HCT116 (cell line): ENCODE data around the gene TPPP2. TPM values are rescaled to one million over a fixed set of nuclear protein-coding genes. Genes with fewer than 3 reads are reported as not detected.

Experiments
- ATAC-seq: fragments of 200-7000 bp; cut with Tn5 transposase; 2 replicates; pipeline ENCODE4 v1.9.1; 2020; ENCODE audit warnings: mild to moderate bottlenecking, moderate library complexity
- BruUV-seq: library from RNA; stranded (reverse); fragments of 400-500 nt; replicated peaks from 2 replicates; lab custom pipeline; 2021; lab: Mats Ljungman, UMichigan
- CTCF ChIA-PET: fragments of 300-600 bp; sonication (Branson Sonifier 250); formaldehyde crosslinking; loops from one replicate; lab custom pipeline; 2021; ENCODE audit warnings: antibody characterized with exemption; lab: Charles Lee
- POLR2A ChIA-PET: fragments of 300-600, 350-600 bp; sonication (Branson Sonifier 250); formaldehyde crosslinking; loops from one replicate; lab custom pipeline; 2021; ENCODE audit warnings: antibody characterized with exemption; lab: Charles Lee
- RAD21 ChIA-PET, 2 experiments: fragments of 300-600 bp; sonication (Branson Sonifier 250); formaldehyde crosslinking; loops; one replicate each; lab custom pipeline; 2023; ENCODE audit warnings: low total read pairs in 2 of 2; ENCODE audit not compliant: uncharacterized antibody in 2 of 2, unreplicated experiment in 2 of 2, low non-redundant PET in 1 of 2; lab: Charles Lee
- DNase-seq: peaks from one replicate; pipeline ENCODE4 v3.0.0-alpha.2; 2010; ENCODE audit warnings: low read depth, low spot score
- H2AFZ ChIP-seq: fragments of 200-600 bp; shearing (Covaris generic), sonication (generic); 2 replicates; pipeline ENCODE4 v1.6.1; 2017; ENCODE audit warnings: low read depth, mixed run types, mixed read lengths, antibody characterized with exemption, low read length; ENCODE audit not compliant: poor library complexity, severe bottlenecking
- H3K27ac ChIP-seq: 2 replicates; pipeline ENCODE4 v1.5.1; 2012; ENCODE audit warnings: low read depth, low read length
- H3K27me3 ChIP-seq: fragments of 200-600 bp; sonication (generic); 2 replicates; pipeline ENCODE4 v1.6.1; 2016; ENCODE audit warnings: mixed run types, low read length, mixed read lengths; ENCODE audit not compliant: insufficient read depth
- H3K36me3 ChIP-seq, 2 experiments: fragments of 200-500 bp in 1 of 2; fragments of 200-600 bp in 1 of 2; sonication (Bioruptor generic) in 1 of 2; sonication (generic) in 1 of 2; 2 replicates each; pipeline versions ENCODE4 v1.5.1 to v1.6.1; 2014 to 2016; ENCODE audit warnings: low read length in 2 of 2, inconsistent platforms in 1 of 2, mixed read lengths in 1 of 2, mixed run types in 1 of 2; ENCODE audit not compliant: insufficient read depth in 2 of 2, control insufficient read depth in 1 of 2
- H3K4me1 ChIP-seq, 2 experiments: fragments of 200-600 bp in 1 of 2; sonication (generic) in 1 of 2; 2 replicates each; pipeline versions ENCODE4 v1.5.1 to v1.6.1; 2012 to 2017; ENCODE audit warnings: low read length in 2 of 2, inconsistent platforms in 1 of 2, mild to moderate bottlenecking in 1 of 2, mixed read lengths in 1 of 2, mixed run types in 1 of 2, moderate library complexity in 1 of 2; ENCODE audit not compliant: insufficient read depth in 2 of 2, control insufficient read depth in 1 of 2
- H3K4me2 ChIP-seq: fragments of 200-600 bp; sonication (generic); 2 replicates; pipeline ENCODE4 v1.6.1; 2017; ENCODE audit warnings: mixed run types, low read length, mixed read lengths
- H3K4me3 ChIP-seq, 2 experiments: fragments of 200-600 bp in 1 of 2; sonication (generic) in 1 of 2; replicated peaks in 1 of 2; 2 replicates each; pipeline ENCODE4 v1.5.1; 2011 to 2016; ENCODE audit warnings: low read length in 2 of 2, control low read depth in 1 of 2, low read depth in 1 of 2, mild to moderate bottlenecking in 1 of 2, mixed read lengths in 1 of 2, mixed run types in 1 of 2
- H3K79me2 ChIP-seq: fragments of 200-600 bp; sonication (generic); 2 replicates; pipeline ENCODE4 v1.6.1; 2017; ENCODE audit warnings: mild to moderate bottlenecking, mixed run types, low read length, moderate library complexity, mixed read lengths; ENCODE audit not compliant: insufficient read depth
- H3K9ac ChIP-seq: fragments of 200-600 bp; sonication (generic); 2 replicates; pipeline ENCODE4 v1.6.1; 2016; ENCODE audit warnings: low read length, mixed read lengths
- H3K9me2 ChIP-seq: fragments of 200-600 bp; sonication (generic), shearing (Covaris generic); 2 replicates; pipeline ENCODE4 v1.6.1; 2017; ENCODE audit warnings: mixed run types, mild to moderate bottlenecking, moderate library complexity; ENCODE audit not compliant: insufficient read depth
- H3K9me3 ChIP-seq, 2 experiments: fragments of 200-500 bp in 1 of 2; fragments of 200-600 bp in 1 of 2; sonication (Bioruptor generic) in 1 of 2; sonication (generic) in 1 of 2; 2 replicates each; pipeline ENCODE4 v1.6.1; 2014 to 2017; ENCODE audit warnings: low read length in 2 of 2, mixed read lengths in 2 of 2, inconsistent platforms in 1 of 2, low read depth in 1 of 2, mild to moderate bottlenecking in 1 of 2, mixed run types in 1 of 2, moderate library complexity in 1 of 2; ENCODE audit not compliant: control insufficient read depth in 1 of 2, insufficient read depth in 1 of 2
- H4K20me1 ChIP-seq: fragments of 200-600 bp; sonication (generic), shearing (Covaris generic); 2 replicates; pipeline ENCODE4 v1.6.1; 2017; ENCODE audit warnings: mixed run types, mild to moderate bottlenecking, moderate library complexity; ENCODE audit not compliant: insufficient read depth
- ATF3 ChIP-seq: IDR thresholded peaks from 2 replicates; pipeline ENCODE4 v1.6.1; 2012
- CBX3 ChIP-seq: IDR thresholded peaks from 2 replicates; pipeline ENCODE4 v1.6.1; 2012; ENCODE audit warnings: low read depth
- EZH2 ChIP-seq: fragments of 200-600 bp; sonication (generic); IDR thresholded peaks from 2 replicates; pipeline ENCODE4 v1.6.1; 2017; ENCODE audit warnings: antibody characterized with exemption, mixed run types
- FOSL1 ChIP-seq: IDR thresholded peaks from 2 replicates; pipeline ENCODE4 v1.6.1; 2012; ENCODE audit warnings: low read depth
- POLR2AphosphoS5 ChIP-seq: IDR thresholded peaks from 2 replicates; pipeline ENCODE4 v1.6.1; 2011; ENCODE audit warnings: mild to moderate bottlenecking, low read depth, low read length, moderate library complexity
- SP1 ChIP-seq: IDR thresholded peaks from 2 replicates; pipeline ENCODE4 v1.6.1; 2012; ENCODE audit warnings: low read depth
- TCF7L2 ChIP-seq: IDR thresholded peaks from 2 replicates; pipeline ENCODE4 v1.7.0; 2011; ENCODE audit warnings: borderline replicate concordance, inconsistent platforms; ENCODE audit not compliant: insufficient read depth, insufficient read length; ENCODE audit errors: extremely low read depth
- ZBTB33 ChIP-seq: IDR thresholded peaks from 2 replicates; pipeline ENCODE4 v1.6.1; 2011; ENCODE audit warnings: mild to moderate bottlenecking, low read length, moderate library complexity; ENCODE audit not compliant: insufficient replicate concordance; ENCODE audit errors: extremely low read depth
- ZFX ChIP-seq: fragments of 450-650 bp; IDR thresholded peaks from 2 replicates; pipeline ENCODE4 v1.6.1; 2017
- intact Hi-C: fragments of 100-400 bp; cut with micrococcal nuclease; formaldehyde crosslinking; loops from 2 replicates; pipeline ENCODE4 v1.10.0; 2022
- total RNA-seq: library from RNA; stranded (reverse); gene quantifications from one replicate; pipeline ENCODE4 v1.2.1, GENCODE V29; 2021; ENCODE audit not compliant: unreplicated experiment

TPPP2 gene
- total RNA-seq, 1 experiment from 2014 or later = not detected

- TF ChIP-seq TCF7L2 (no peak), EZH2 (no peak), CBX3 (no peak), ATF3 (no peak), ZBTB33 (no peak), FOSL1 (no peak)
These were observed 6.0 kb upstream of the TPPP2 start (continued) for GRCh38 chr14:21023817-21024584.

- peak within 1 kb of the TSS; percentile 85 for H3K4me2 ChIP-seq
- intact Hi-C loops = no loop called here
- DNase-seq (no peak), ATAC-seq (peak; percentile 90)
- H2AFZ ChIP-seq = peak within 1 kb of the TSS; percentile 42
- no peaks in the 10 kb centered on the region for H3K27me3 ChIP-seq
- H4K20me1 ChIP-seq = no peaks in the 10 kb centered on the region
- no peaks in the 10 kb centered on the region for H3K9me3 ChIP-seq
- H3K9ac ChIP-seq = peak within 1 kb of the TSS; percentile 66
- no peaks in the 10 kb centered on the region for H3K79me2 ChIP-seq
- peak; percentile 91 for TF ChIP-seq TCF7L2
- TF ChIP-seq POLR2AphosphoS5 = 0 out of 2 replicates have a peak, but pooled peaks have one; percentile 40
- peak; percentile 61; the same call in 1 of the 2 replicates for TF ChIP-seq ZFX
- no peak for TF ChIP-seq SP1
- H3K36me3 ChIP-seq = no peaks in the 10 kb centered on the region
- ChIA-PET CTCF (interaction anchor here (2.5 kb wide), 1 partner anchor 10 kb away, joined by 10 read pairs; no protein-coding TSS in a partner anchor), RAD21 (no interaction called here), POLR2A (no interaction called here)
- H3K27ac ChIP-seq = peak within 1 kb of the TSS; percentile 46; the same call in 1 of the 2 replicates
- peak within 1 kb of the TSS; percentile 66 to 72 for H3K4me3 ChIP-seq
- peaks cover 14 to 21% of the 10 kb centered on the region in 2 experiments; a peak in 3 of 4 replicates for H3K4me1 ChIP-seq
- H3K9me2 ChIP-seq = no peaks in the 10 kb centered on the region
- BruUV-seq = TSS peak; percentile 49
These were observed 5.2 kb upstream of the TPPP2 start, which contains the start of gene NDRG2 for GRCh38 chr14:21024585-21025370. Gene NDRG2 (minus strand): TSS chr14:21025061. CDS start chr14:21023315, 1,746 bp downstream.
